Ureter (tissue), 1 donor: Measurements from ENCODE around the gene MARCKSL1. TPM values are rescaled to one million over a fixed set of nuclear protein-coding genes. Genes with fewer than 3 reads are reported as not detected.
"Not testable (repeated sequence)": the region's sequence is repeated elsewhere in the genome, so short reads cannot be mapped to it uniquely, and the experiment has no call there.

ENCODE experiments used
- DNase-seq: peaks from one replicate; pipeline ENCODE4 v3.0.0-alpha.2; 2020; ENCODE audit warnings: low spot score
- total RNA-seq: library from RNA; stranded (reverse); gene quantifications from one replicate; pipeline ENCODE4 v1.2.4, GENCODE V29; 2023
- donor health status: DM: yes; HTN: yes; CAD: no.

The MARCKSL1 gene
- total RNA-seq, 1 donor from 2014 or later = 117 TPM

DNA sequence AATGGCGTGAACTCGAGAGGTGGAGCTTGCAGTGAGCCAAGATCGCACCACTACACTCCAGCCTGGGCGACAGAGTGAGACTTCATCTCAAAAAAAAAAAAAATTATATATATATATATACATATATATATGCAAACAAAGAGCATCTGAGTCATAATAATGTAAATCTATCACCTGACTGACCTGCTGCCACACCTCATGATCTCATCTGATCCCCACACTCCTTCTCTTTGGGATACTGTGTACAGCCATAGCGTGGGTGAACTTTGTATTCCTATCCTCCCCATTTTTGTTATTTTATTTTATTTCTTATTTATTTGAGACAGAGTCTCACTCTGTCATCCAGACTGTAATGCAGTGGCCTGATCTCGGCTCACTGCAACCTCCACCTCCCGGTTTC lies 46.8 kb downstream of the MARCKSL1 start:
- no peak for DNase-seq

DNA sequence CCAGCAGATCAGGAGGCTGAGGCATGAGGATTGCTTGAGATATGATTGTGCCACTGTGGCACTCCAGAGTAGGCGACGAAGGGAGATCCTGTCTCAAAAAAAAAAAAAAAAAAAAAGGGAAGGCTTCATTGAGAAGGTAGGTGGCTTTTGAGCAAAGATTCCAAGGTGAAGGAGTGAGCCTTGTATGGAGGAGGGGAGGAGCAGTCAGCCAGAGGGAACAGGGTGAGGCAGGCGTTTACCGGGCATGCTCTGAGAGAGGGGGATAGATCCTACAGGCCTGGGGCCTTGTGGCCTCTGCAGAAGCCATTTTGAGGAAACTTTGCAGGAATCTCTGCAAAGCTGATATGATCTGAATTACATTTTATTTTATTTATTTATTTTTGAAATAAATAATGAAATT lies 49.3 kb downstream of the MARCKSL1 start:
- DNase-seq = no peak

DNA sequence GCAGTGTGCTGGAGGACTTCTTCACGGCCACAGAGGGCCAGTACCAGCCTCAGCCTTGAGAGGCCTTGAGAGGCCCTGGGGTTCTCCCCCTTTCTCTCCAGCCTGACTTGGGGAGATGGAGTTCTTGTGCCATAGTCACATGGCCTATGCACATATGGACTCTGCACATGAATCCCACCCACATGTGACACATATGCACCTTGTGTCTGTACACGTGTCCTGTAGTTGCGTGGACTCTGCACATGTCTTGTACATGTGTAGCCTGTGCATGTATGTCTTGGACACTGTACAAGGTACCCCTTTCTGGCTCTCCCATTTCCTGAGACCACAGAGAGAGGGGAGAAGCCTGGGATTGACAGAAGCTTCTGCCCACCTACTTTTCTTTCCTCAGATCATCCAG lies 50.4 kb downstream of the MARCKSL1 start:
- DNase-seq = no peak

DNA sequence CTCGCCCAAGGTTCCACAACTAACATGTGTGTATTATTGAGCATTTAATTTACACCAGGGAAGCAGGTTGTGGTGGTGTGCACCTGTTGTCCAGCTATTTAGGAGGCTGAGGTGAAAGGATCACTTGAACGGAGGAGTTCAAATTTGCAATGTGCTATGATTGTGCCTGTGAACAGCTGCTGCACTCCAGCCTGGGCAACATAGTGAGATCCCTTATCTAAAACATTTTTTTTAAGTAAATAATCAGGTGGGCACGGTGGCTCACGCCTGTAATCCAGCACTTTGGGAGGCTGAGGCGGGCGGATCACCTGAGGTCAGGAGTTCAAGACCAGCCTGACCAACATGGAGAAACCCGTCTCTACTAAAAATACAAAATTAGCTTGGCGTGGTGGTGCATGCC lies 51.3 kb downstream of the MARCKSL1 start:
- not testable (repeated sequence) for DNase-seq

Other genes starting within 250 kb of the MARCKSL1 start
- 63.5 TPM for gene KPNA6, start 228.2 kb downstream of the MARCKSL1 start, total RNA-seq
- 59.6 TPM for gene TXLNA, start 156.6 kb downstream of the MARCKSL1 start, total RNA-seq
- 2.1 TPM for gene CCDC28B, start 135.6 kb downstream of the MARCKSL1 start, total RNA-seq
- 2.5 TPM for gene IQCC, start 130.6 kb downstream of the MARCKSL1 start, total RNA-seq
- gene DCDC2B, start 127.1 kb downstream of the MARCKSL1 start, total RNA-seq = not detected
- gene TMEM234, start 113.9 kb downstream of the MARCKSL1 start, total RNA-seq = 45.9 TPM
- 171 TPM for gene EIF3I, start 113.8 kb downstream of the MARCKSL1 start, total RNA-seq
- 8.3 TPM for gene FAM167B, start 89.0 kb downstream of the MARCKSL1 start, total RNA-seq
- gene LCK, start 85.0 kb downstream of the MARCKSL1 start, total RNA-seq = 3.8 TPM
- 113 TPM for gene HDAC1, start 44.1 kb downstream of the MARCKSL1 start, total RNA-seq
- gene FAM229A, start 26.3 kb upstream of the MARCKSL1 start, total RNA-seq = 5.5 TPM
- 4.2 TPM for gene TSSK3, start 26.3 kb upstream of the MARCKSL1 start, total RNA-seq
- 59.6 TPM for gene BSDC1, start 58.2 kb upstream of the MARCKSL1 start, total RNA-seq
- 0.57 TPM for gene ZBTB8B, start 128.8 kb upstream of the MARCKSL1 start, total RNA-seq
- gene ZBTB8A, start 203.2 kb upstream of the MARCKSL1 start, total RNA-seq = 10.5 TPM